Nephron progenitor cell (in vitro differentiated cells): ENCODE measurements around the gene EFCAB5.
"Not testable (repeated sequence)": the region's sequence is repeated elsewhere in the genome, so short reads cannot be mapped to it uniquely, and the experiment has no call there.

ENCODE experiments used
- DNase-seq: peaks from one replicate; pipeline ENCODE4 v3.0.0; 2021
- H3K27ac Mint-ChIP-seq: 2 replicates; pipeline ENCODE4 v1.8.0; 2021; ENCODE audit warnings: mild to moderate bottlenecking, moderate library complexity, mixed read lengths
- H3K27me3 Mint-ChIP-seq: 2 replicates; pipeline ENCODE4 v1.8.0; 2021; ENCODE audit warnings: mild to moderate bottlenecking, low read depth, mixed read lengths; ENCODE audit not compliant: poor library complexity
- H3K36me3 Mint-ChIP-seq: 2 replicates; pipeline ENCODE4 v1.8.0; 2021; ENCODE audit warnings: low read depth, mixed read lengths
- H3K4me1 Mint-ChIP-seq: 2 replicates; pipeline ENCODE4 v1.8.0; 2021; ENCODE audit warnings: mixed read lengths
- H3K4me3 Mint-ChIP-seq: 2 replicates; pipeline ENCODE4 v1.8.0; 2021; ENCODE audit warnings: mild to moderate bottlenecking, moderate library complexity, mixed read lengths
- H3K9me3 Mint-ChIP-seq: 2 replicates; pipeline ENCODE4 v1.8.0; 2021; ENCODE audit warnings: mild to moderate bottlenecking, moderate library complexity, mixed read lengths
- CTCF ChIP-seq: fragments of 200-600 bp; sonication (generic); IDR thresholded peaks from 2 replicates; pipeline ENCODE4 v1.5.0; 2021; ENCODE audit warnings: antibody characterized with exemption

Gene EFCAB5

GRCh38 chr17:29948448-29949215, 7.2 kb downstream of the EFCAB5 start:
- DNase-seq, result no peak
- Mint-ChIP-seq H3K36me3 (peaks cover 3% of the 10 kb centered on the region), H3K27me3 (peaks cover 5% of the 10 kb centered on the region), H3K4me1 (peaks cover 4% of the 10 kb centered on the region), H3K4me3 (no peak overlapping the region), H3K9me3 (peaks cover 8% of the 10 kb centered on the region), H3K27ac (peak overlapping the region; percentile 12)
- TF ChIP-seq CTCF, result no peak

- Mint-ChIP-seq H3K27me3 (peaks cover 5% of the 10 kb centered on the region), H3K27ac (no peak overlapping the region), H3K36me3 (peaks cover 6% of the 10 kb centered on the region), H3K4me3 (no peak overlapping the region), H3K4me1 (peaks cover 4% of the 10 kb centered on the region), H3K9me3 (peaks cover 16% of the 10 kb centered on the region)
- no peak for DNase-seq
- no peak for TF ChIP-seq CTCF
Observed at GRCh38 chr17:29949696-29950095, 8.3 kb downstream of the EFCAB5 start.

- Mint-ChIP-seq H3K4me1 (peaks cover 4% of the 10 kb centered on the region), H3K36me3 (peaks cover 11% of the 10 kb centered on the region), H3K27me3 (peaks cover 7% of the 10 kb centered on the region), H3K9me3 (peaks cover 34% of the 10 kb centered on the region), H3K4me3 (no peak overlapping the region), H3K27ac (no peak overlapping the region)
- no peak for DNase-seq
- no peak for TF ChIP-seq CTCF
Observed at GRCh38 chr17:29954405-29954804, 13.0 kb downstream of the EFCAB5 start.

- no peak for DNase-seq
- TF ChIP-seq CTCF, result no peak
- H3K36me3 Mint-ChIP-seq, result peaks cover 11% of the 10 kb centered on the region
- no peak overlapping the region for H3K4me3 Mint-ChIP-seq
- peaks cover 7% of the 10 kb centered on the region for H3K27me3 Mint-ChIP-seq
- peaks cover 34% of the 10 kb centered on the region for H3K9me3 Mint-ChIP-seq
- H3K4me1 Mint-ChIP-seq, result no peaks in the 10 kb centered on the region
- no peak overlapping the region for H3K27ac Mint-ChIP-seq
Observed at GRCh38 chr17:29956225-29956624, 14.8 kb downstream of the EFCAB5 start.

- not testable (repeated sequence) for H3K27ac Mint-ChIP-seq, DNase-seq, H3K27me3 Mint-ChIP-seq, H3K4me3 Mint-ChIP-seq, H3K4me1 Mint-ChIP-seq
- H3K9me3 Mint-ChIP-seq, result peaks cover 36% of the 10 kb centered on the region
- H3K36me3 Mint-ChIP-seq, result peaks cover 11% of the 10 kb centered on the region
Observed at GRCh38 chr17:29957488-29957887, 16.1 kb downstream of the EFCAB5 start.

- H3K9me3 Mint-ChIP-seq, result peaks cover 27% of the 10 kb centered on the region
- no peak for TF ChIP-seq CTCF
- peaks cover 6% of the 10 kb centered on the region for H3K36me3 Mint-ChIP-seq
- H3K27me3 Mint-ChIP-seq, result peaks cover 7% of the 10 kb centered on the region
- H3K4me1 Mint-ChIP-seq, result no peaks in the 10 kb centered on the region
- no peak for DNase-seq
- no peak overlapping the region for H3K4me3 Mint-ChIP-seq
- no peak overlapping the region for H3K27ac Mint-ChIP-seq
Observed at GRCh38 chr17:29958947-29959657, 17.7 kb downstream of the EFCAB5 start.
